Fibroblast of gingiva (primary cell): ENCODE results near the gene DHRS4.
A peak's percentile ranks its signal among the peaks of the same experiment; 100 is the strongest.

Experiments
- DNase-seq: peaks from one replicate; pipeline ENCODE4 v3.0.0-alpha.2; 2011; ENCODE audit warnings: low read depth

Gene DHRS4

DNA sequence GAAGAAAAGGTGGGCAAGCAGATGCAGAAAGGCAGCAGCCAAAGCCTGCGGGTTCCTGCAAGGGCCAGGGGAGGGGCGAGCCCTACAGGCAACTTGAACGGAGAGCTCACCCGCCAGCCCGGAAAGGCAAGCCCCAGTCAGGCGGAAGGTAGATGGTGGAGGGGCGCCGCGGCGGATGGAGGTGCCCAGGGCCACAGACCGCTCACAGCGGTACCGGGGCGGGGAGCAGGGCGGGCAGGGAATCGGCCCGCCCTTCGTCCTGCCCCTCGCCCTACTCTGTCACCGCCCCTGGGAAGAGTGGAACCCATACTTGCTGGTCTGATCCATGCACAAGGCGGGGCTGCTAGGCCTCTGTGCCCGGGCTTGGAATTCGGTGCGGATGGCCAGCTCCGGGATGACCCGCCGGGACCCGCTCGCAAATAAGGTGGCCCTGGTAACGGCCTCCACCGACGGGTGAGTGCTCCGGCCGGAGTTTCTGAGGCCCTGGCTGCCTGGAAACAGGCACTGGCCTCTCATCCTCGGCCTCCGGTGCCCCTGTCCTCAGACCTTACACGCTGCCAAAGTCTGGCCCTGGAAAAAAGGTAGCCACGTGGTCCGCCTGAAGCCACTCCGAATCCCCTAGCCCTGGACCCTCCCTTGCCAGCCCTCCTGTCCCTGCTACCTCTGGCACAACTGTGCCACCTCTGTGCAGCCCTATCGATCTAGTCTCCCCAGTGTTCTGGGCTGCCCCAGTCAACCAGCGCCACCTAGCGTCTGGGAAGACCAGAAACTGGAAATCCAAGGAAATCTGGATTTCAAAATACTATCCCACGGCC lies at the start of gene DHRS4:
DHRS4 (plus strand) TSS at position 307 of the 815 bp plus-strand sequence; CDS start at position 326, 19 bp downstream.
- DNase-seq, result peak; percentile 82

DNA sequence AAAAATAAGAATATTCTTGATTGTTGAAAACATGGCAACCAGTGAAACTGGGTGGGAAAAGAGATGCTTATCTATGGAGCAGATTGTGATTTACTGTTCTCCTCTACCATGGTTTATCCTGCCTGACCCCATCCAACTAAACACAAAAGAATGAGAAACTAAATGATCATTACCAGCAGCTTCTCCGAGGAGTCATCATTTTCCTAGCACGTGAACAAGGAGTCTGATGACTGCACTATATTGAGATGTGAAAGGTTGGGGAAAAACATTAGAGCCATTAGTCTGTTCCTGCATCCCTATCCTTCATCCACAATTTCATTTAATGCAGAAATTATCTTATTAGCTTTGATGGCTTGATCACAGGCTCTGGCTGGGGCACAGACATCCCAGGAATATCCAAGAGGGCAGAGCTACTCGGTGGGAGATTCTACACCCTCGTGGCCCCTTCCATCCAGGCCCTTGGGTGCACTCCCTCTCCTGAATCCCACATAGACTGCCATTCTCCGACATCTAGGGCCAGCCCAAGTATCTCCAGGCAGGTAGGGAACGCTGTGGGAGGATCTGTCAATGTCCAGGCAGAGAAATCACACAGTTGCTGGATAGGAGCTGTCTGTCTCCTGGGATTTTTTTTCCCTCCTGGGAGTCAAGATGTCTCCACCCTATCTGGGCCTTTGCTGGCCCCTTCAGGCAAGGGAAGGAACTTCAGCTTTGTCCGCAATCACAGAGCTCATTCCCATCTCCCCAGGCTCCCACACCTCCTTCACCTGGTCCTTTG lies 43.3 kb upstream of the DHRS4 start:
- peak; percentile 14 for DNase-seq

DNA sequence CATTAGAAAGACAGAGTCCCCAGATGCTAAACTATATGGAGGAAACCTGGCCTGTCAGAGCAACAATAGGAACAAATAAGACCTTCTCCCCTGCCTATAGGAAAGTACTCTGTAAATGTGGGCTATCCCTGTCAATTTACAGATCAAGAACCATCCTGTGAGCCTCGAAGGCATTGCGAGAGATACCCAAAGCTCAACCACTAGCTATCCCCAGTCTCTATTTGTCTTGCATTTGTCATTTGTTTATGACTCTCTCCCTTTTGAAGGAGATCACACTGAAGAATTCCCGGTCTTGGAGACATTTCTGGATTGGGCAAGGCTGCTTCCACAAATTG lies 42.7 kb upstream of the DHRS4 start:
- DNase-seq, result no peak

DNA sequence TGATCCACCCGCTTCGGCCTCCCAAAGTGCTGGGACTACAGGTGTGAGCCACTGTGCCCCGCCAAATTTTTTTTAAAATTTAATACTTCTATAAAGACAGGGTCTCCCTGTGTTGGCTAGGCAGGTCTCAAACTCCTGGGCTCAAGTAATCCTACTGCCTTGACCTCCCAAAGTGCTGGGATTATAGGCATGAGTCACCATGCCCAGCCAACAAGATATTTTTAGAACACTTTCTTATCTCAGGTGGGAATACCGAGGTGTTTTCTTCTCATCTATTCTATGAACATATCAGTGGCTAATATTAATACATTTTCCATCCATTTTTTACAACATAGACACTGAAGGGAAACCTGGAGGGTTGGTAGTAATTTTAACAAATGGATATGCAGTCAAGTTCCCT lies 38.0 kb upstream of the DHRS4 start:
- no peak for DNase-seq

DNA sequence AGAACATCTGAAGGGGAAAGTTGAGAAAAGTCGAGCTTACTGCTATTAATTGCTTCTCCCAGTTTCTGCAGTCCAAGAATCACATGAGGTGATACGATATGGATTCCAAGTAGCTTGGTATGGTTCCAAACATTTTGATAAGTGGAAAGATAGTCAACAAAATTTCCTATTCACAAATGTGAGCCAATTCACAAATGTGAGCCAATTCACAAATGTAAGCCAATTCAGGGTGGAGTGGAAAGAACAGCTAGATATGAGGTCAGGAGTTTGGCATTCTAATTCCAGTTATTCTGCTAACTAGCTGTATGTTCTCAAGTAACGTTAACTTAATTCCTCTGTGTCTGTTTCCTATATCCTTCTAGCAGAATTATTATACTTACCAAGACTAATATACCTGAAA lies 37.6 kb upstream of the DHRS4 start:
- DNase-seq, result no peak

DNA sequence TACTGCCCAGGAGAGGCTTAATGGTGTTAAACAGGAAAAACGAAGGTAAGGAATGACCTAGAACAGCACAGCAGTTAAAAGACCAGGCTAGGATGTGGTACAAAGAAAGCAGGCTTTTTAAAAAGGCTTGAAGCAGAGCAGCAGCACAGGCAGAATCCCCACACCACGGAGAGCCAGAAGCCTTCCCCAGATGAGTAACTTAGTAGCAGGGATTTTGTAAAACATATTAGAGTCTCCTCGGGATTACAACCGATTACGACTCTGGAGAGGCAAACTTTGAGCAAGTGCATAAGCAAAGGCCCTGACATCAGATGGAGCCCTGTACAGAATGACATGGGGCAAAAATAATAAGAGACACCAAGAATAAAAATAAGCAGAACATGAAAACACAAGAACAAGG lies 37.1 kb upstream of the DHRS4 start:
- no peak for DNase-seq

DNA sequence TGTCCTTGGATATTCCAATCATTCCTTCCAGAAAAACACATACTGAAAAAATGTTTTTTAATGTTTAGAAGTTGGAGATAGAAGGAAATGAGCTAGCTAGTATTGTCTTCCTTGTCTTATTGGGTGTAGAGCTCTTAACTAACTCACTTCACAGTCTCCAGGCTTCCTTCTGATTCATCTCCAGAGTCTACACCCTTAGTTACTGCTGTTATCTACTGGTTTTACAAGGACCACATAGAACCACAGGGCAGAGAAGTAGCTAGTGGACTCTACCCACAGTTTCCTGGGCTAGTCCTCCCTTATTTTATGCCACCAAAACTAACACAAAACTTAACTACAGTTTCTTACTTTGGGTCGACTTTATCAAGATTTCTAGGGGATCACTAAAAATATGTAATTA lies 31.0 kb upstream of the DHRS4 start:
- no peak for DNase-seq

DNA sequence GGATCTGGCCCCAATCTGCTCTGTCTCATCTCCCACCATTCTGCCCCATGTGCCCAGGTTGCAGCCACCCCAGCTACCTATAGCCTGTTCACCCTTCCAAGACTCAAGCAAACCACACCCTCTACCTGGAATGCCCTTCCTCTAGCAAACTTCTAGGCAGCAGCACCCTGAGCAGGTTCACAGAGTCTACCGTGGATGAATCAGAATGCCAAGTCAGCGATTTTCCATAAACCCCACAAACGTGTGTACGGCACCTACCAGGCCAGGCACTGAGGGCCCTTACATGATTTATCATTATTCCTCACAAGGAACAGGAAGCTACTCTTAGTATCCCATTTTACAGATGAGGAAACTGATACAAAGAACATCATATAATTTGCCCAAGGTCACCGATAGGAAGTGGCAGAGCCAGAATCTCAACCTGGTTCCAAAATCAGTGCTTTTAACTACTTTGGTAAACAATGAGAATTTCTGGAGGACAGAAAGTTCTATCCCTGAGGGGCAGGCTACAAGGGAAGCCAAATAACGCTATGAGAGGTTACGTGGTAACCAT lies 28.0 kb upstream of the DHRS4 start:
- DNase-seq, result no peak

DNA sequence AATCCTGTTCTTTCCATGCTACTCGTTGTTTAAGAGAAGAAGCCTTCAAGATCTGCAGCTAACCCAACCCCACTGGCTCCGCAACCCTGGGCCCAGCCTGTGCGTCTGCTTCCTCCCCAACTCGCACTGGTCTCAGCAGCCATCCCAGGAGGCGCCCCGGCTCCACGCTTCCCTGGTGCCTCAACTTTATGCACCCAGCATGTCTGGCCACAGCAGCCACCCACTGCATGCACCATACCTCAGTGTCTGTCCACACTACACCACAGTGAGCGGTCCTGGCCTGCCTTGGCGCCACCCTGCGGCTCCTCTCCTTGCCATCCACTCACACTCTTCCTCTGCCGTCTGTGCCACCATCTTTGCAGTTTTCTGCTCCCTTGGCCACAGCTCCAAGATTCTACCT lies 27.0 kb upstream of the DHRS4 start:
- no peak for DNase-seq

DNA sequence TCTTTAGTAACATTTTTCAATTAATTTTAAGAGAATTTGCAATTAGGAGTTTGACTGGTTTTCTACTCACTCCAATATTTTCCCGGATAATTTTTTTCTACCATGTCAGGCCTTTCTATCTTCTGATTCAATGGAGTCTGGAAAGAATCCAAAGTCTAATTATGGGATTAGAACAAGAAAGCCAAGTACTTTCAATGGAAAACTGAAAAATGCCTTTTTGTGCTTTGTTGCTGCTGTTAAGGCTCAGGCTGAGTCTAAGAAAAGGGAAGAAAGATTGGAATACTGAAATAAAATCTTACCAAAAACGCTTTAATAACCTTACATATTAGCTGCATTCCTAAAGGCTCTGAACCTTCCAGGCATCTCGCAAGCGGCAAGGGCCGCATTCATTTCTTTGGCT lies 24.4 kb upstream of the DHRS4 start:
- DNase-seq, result no peak

DNA sequence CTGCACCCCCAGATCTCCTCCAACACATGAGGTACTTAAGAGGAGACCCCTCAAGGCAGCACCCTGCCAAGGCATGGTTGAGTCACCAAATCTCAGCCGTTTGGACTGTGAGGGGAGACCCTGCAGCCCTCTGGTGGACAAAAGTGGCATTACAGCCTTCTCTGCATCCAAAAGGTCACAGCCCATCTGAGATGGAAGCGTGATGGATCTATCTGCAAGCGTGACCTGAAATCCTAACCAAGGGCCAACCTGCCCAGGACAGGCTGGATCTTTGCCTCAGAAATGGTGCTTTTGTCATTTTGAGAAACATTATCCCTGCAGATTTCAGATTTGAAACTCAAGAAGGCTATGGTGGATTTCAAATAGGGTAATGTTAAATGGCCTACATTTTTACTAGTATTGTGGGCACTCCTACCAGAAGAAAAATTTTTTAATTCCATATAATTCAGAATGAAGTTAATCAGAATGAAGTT lies 23.7 kb upstream of the DHRS4 start:
- DNase-seq, result peak; percentile 48

DNA sequence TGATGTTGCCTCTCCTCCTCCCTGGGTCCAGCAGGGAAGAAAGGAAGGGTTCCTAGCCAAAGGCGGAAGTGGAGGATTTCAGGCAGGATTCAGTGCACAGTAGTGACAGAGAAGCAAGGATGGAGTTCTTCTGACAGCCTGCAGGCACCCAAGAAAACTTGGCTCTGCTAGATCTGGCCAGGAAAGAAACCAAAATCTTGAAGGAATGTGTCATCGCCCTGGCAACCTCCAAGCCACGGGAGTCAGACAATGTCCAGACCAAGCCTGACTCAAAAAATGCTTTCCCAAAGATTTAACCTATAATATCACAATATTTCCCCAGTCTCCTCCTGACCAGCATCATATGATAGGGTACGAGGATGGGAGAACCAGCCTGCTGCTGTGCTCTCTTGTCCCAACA lies 22.8 kb upstream of the DHRS4 start:
- peak; percentile 43 for DNase-seq

DNA sequence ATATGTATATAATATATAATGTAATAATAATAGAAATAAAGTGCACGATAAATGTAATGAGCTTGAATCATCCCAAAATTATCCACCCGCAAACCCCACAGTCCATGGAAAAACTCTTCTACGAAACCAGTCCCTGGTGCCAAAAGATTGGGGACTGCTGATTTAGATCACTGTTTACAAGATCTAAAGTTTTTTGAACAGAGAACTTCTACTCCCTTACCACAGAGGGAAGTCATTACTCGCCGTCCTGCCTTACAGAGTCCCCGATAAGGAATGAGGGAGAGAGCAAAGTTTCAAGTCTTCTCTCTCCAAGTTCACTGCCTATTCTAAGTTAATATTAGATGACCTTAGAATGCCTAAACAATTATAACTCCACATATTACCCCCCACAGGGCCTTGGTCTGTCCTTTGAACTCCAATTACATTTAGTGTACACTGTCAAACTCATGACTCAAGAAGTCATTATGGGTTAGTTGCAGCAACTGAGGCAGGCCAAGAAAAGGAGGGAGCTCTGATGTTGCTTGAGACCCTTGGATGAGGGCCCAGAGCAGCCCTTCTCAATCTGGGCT lies 21.8 kb upstream of the DHRS4 start:
- DNase-seq, result no peak

DNA sequence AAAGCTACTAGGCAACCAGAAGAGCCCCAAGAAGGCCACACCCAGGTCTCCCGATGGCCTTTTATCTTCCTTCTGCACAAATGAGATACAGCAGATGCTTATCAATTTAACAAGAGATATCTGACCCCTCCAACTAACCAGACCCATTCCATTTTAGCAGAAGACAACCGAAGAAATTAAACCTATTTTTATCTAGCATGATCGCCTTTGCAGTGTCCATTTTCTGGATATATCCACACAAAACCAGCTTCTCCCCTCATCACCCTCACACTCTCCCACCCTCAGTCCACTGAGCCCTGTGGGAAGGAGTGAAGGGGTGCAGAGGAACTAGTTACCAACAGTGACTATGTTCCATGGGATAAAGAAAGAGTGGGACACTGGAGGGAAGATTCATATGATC lies 20.9 kb upstream of the DHRS4 start:
- DNase-seq, result no peak

DNA sequence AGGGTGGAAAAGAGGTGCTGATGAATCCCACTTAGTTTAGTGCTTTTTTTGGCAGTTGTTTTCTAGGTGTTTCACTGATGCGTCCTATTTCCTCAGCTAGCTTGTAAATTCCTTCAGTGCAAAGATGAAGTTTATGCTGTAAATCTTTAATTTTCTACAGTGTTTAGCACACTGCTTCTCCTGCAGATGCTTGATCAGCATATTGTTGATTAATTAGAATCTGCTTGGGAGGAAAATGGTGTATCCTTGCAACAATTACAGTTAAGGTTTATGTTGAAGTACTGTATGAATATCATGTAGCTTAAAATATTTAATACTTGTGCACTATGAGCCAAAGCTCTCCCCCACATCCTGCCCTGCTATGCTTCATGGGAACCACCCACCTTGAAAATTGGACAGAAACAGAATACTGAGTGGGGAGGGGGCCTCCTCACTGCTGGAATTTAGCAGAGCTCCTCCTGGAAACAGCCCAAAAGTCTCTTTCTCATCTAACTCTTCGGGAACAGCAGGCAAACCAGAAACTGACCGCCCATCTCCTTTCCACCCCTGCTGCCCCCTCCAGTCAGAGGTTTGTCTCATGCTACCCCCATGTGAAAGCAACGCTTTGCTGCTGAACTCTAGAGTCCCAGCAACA lies 20.3 kb upstream of the DHRS4 start:
- DNase-seq, result no peak

DNA sequence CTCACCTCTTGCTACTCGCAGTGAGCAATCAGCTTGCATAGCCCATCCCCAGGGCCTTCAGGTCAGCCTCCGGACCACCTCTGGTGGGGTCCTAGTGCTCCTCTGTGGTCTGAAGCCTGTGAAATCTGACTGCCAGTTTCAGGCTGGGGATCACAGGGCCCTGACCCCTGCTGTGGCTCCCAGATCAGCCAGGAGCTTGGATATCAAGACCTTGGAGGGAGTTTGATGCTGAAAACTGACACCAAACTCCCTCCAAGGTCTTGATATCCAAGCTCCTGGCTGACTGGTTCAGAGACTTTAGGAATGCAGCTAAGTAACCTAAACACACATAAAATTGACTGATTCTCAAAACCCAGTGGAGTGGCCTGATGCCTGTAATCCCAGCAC lies 19.8 kb upstream of the DHRS4 start:
- DNase-seq, result no peak

DNA sequence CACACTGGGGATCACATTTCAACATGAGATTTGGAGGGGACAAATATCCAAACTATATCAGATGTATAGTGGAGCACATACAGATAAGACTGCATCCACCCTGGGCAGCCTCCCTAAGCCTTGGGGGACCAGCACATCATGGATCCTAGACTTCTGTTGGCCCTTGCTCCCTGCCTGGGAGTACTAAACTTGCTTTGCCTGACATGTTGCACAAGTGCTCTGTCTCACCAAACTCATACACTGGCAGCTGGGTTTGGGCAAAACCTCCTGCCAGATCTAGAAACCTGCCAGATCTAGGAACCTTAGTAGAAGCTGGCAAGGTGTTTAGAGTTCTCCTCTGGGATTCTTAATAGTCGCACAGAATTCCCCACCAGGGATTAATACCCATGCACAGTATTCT lies 18.4 kb upstream of the DHRS4 start:
- no peak for DNase-seq

DNA sequence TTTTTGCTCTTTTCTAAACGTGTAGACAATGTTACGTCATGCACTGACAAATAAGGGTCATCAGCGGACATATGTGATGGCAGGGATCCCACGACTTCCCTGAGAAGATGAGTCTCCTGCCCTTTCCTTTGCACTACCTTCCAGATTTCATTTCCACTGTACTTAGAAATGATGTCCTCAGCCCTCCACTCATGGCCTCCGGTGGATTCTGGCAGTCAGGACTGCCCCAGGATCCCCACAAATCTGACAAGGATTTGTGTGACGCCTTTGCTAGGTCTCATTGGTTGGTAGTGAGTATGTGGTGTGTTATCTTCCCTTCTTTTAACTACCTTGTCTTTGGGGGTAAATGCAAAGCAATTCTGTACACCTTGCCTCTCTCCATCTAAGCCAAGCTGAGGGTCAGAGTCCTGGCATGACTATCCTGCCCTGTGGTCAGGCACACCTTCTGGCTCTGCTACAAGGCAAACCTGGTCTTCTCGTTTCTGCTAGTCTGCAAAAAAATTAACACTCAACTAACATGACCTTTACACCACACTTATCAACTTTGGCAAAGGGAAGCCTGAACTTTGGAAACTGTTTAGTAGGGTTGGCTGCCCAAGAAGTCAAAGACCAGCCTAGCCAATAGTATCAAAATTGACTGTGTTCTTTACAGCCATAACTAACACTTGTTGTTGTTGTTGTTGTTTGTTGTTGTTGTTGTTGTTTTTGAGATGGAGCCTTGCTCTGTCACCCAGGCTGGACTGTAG lies 17.3 kb upstream of the DHRS4 start:
- DNase-seq, result no peak

DNA sequence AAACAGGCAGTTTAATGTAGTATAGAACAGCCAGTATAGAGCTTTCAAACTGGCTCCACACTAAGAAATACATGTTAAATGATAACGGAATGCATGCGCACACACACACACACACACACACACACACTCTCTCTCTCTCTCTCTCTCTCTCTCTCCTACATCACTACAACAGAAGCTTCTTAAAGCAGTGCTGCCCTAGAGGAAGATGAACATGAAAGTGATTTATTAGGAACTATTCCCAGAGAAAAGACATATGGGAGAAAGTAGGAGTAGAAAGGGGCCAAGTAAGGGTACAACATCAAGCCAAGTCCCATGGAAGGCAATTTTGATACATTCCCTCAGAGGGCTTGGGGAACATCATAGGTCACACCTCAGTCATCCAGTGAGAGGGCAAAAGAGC lies 16.4 kb upstream of the DHRS4 start:
- no peak for DNase-seq

DNA sequence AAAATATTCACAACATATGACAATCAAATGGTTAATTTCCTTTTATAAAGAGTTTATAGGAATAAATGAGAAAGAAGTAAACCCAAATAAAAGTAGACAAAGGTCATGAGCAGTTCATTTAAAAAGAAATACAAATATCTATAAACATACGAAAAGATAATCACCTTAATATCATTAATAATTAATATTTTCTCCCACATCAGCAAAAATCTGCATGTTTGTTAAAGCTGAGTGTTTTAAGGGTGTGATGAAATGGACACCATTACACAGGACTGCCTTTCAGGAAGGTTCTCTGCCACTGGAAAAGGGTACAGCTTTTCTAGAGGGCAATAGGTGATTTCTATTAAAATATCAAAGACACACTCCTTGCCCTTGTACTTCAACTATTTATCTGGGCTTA lies 14.7 kb upstream of the DHRS4 start:
- DNase-seq, result no peak

DNA sequence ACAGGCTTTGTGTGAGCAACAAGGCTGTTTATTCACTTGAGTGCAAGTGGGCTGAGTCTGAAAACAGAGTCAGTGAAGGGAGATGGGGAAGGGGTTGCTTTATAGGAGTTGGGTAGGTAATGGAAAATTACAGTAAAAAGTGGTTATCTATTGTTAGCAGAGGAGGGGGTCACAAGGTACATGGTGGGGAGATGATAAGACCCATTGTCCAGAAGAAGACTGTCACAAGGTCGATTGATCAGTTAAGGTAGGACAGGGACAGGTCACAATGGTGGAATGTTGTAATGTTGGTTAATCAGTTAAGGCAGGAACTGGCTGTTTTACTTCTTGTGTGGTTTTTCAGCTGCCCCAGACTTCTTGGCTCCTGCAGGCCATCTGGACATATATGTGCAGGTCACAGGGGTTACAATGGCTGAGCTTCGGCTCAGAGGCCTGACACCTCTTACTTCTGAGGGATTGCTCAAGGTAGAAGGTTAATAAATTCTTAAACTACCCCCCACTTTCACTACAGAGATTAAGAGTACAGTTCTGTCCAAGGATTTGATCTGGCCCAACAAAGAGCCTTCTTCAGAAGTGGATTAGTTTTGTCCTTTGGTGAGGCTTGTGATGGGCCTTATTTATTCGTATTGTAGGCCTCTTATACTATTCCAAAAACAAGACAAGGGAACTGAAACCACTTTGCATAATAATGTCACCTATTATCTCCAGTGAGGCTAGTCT lies 13.8 kb upstream of the DHRS4 start:
- DNase-seq, result no peak
